ENCODE data around the gene ACTL7A.

Gene ACTL7A

GRCh38 chr9:108876425-108876824 lies 14.4 kb downstream of the ACTL7A start:
- H3K27ac ChIP-seq, result no peak overlapping the region
- TF ChIP-seq CTCF (IDR thresholded peaks at IDR 0.05), result no peak
- TF ChIP-seq ZFX (IDR thresholded peaks at IDR 0.05; ENCODE audit: borderline replicate concordance), result no peak

GRCh38 chr9:108877524-108877923 lies 15.5 kb downstream of the ACTL7A start:
- H3K27ac ChIP-seq, result no peak overlapping the region
- TF ChIP-seq CTCF (IDR thresholded peaks at IDR 0.05), result no peak
- TF ChIP-seq ZFX (IDR thresholded peaks at IDR 0.05; ENCODE audit: borderline replicate concordance), result no peak

- H3K27ac ChIP-seq, result no peak overlapping the region
- TF ChIP-seq CTCF (IDR thresholded peaks at IDR 0.05), result no peak
- no peak for TF ChIP-seq ZFX (IDR thresholded peaks at IDR 0.05; ENCODE audit: borderline replicate concordance)
Observed at GRCh38 chr9:108880738-108881316, 18.8 kb downstream of the ACTL7A start.

GRCh38 chr9:108882052-108882888 lies 20.2 kb downstream of the ACTL7A start:
- no peak overlapping the region for H3K27ac ChIP-seq
- no peak for TF ChIP-seq CTCF (IDR thresholded peaks at IDR 0.05)
- no peak for TF ChIP-seq ZFX (IDR thresholded peaks at IDR 0.05; ENCODE audit: borderline replicate concordance)

- no peak for TF ChIP-seq CTCF (IDR thresholded peaks at IDR 0.05)
- TF ChIP-seq ZFX (IDR thresholded peaks at IDR 0.05; ENCODE audit: borderline replicate concordance), result no peak
- no peak overlapping the region for H3K27ac ChIP-seq
Observed at GRCh38 chr9:108883085-108883484, 21.0 kb downstream of the ACTL7A start.

- TF ChIP-seq ZFX (IDR thresholded peaks at IDR 0.05; ENCODE audit: borderline replicate concordance) (no peak), CTCF (IDR thresholded peaks at IDR 0.05) (no peak)
- no peak overlapping the region for H3K27ac ChIP-seq
Observed at GRCh38 chr9:108884701-108885100, 22.6 kb downstream of the ACTL7A start.
